Stimulated activated CD4-positive, alpha-beta T cell treated with anti-CD3 and anti-CD28 coated beads, Interleukin-2, amount 100 ng/mL, for 24 hours (primary cell): Measurements from ENCODE around the gene ZNF740.
A peak's percentile ranks its signal among the peaks of the same experiment; 100 is the strongest.
"Not testable (repeated sequence)": the region's sequence is repeated elsewhere in the genome, so short reads cannot be mapped to it uniquely, and the experiment has no call there.

Source experiments
- DNase-seq, 2 donors: peaks; one replicate each; pipeline ENCODE4 v3.0.0-alpha.2; 2020

The ZNF740 gene

DNA sequence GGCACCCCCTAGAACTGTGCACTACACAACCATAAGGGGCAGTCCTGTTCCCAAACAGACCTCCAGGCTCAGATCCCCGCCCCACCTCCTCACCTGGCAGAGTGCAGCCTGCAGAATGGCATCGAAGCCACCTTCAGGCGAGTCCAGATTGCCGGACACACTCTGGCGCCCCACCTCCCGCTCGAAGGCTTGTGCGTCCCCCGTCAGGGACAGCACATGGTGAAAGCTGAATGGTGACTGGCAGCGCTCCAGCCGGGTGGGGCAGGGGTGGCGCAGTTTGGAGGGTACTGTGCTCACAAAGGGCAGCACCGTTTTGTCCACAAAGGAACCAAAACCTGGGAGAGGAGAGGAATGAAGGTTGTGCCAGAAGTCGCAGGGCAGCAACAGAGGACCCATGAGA lies 16.0 kb downstream of the ZNF740 start:
- DNase-seq = no peak

DNA sequence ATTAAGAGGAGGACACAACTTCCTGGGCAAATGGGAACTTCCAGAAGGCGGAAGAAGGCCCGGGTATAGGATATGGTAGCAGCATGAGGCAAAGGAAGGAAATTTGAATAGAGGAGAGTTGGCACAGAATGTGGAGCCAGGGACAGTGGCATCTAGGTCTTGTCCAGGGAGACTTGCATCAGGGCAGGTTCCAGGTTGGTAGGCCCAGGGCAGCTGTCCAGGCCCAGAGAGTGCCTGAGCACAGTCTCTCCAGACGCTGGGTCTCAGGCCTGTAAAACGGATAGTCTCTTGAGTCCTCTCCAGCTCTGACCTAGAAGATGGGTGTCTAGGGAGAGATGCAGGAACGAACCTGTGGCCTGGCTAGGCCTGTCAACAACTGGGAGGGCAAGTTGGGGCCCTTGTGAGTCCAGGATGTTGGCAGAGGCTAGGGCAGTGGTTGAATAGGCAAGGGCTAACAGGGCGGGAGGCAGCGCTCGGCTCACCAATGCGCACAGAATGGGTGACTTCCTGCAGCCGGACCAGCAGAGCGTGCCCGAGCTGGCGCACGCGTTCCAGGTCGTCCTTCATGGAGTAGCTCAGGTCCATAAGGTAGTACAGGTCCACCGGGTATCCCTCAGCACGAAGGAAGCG lies 16.6 kb downstream of the ZNF740 start:
- no peak for DNase-seq

DNA sequence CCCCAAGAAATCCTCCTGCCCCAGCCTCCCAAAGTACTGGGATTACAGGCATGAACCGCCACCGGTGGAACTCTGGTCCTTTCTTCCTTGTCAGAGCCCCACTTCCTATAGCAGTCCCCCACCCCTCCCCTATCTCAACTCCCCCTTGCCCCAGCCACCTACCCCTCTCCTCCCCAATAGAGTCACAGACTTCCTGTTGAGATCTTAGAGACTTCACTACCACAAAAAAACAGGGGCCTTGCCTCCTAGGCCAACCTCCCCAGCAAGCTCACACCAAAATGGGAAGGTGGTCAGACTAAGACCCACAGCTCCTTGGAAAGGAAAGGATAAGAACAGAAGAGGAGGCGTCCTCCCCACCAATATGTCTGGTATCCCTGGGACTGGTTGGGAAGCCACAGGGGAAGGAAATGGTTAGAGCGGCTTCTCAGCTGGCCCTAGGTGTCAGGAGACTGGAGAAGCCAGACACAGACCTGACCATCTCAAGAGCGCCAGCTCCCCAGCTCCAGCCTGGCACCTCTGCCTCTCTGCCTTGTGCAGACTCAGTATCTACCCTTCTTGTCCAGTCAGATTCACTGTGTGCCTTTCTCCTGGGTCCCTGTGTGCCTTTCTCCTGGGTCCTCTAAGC lies 18.1 kb downstream of the ZNF740 start:
- no peak for DNase-seq

DNA sequence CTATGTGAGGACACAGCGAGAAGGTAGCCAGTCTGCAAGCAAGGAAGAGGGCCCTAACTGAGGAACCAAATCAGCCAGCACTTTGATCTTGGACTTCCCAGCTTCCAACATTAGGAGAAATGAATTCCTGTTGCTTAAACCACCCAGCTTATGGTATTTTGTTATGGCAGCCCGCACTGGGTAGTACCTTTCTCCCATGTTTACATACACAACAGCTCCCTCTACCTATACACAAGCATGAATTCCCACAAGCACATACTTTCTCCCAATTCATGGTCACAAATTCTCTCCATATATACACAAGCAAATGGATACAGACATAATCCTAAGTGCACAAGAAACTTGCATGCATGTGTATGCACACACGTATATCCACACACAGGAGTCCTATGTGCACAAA lies 19.2 kb downstream of the ZNF740 start:
- DNase-seq = no peak

DNA sequence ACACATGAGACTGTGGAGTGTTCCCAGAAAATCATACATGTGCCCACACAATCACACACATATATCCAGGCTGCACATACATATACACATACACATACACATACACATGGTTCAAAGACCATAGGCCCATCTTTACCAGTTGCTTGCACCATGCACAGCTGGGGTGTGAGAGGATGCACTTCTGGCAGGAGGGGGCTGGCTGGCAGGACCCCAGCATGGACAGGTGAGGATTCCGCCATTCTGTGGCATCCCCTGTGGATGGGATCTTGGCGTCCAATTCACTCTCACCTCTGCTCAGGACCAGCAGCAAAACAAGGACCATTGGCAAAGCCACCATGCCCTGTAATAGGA lies 19.6 kb downstream of the ZNF740 start:
- DNase-seq = no peak

DNA sequence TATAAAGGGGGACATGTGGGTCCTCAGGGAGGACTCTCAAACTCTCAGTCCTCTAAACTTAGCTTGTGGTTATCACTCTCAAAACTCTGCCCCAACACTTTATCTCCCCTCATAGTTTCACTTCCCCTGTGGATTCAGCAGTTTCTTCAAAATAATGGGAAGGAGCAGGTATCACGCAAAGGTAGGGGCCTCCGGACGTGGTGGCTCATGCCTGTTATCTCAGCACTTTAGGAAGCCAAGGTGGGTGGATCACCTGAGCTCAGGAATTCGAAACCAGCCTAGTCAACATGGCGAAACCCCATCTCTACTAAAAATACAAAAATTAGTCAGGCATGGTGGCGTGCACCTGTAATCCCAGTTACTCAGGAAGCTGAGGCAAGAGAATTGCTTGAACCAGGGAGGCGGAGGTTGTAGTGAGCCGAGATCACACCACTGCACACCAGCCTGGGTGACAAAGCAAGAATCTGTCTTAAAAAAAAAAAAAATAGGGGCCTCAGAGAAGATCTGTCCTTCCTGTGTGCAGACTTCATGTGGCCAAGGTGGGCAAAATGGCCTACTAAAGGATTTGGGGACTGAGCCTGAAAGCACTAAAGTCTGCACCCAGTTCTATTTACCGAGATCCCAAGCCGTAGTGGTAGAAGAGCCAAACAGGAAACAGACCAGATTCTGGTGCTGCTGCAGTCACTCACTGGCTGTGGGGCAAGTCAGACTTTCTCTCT lies 20.1 kb downstream of the ZNF740 start:
- peak in 1 of 2 donors; percentile 43 for DNase-seq

DNA sequence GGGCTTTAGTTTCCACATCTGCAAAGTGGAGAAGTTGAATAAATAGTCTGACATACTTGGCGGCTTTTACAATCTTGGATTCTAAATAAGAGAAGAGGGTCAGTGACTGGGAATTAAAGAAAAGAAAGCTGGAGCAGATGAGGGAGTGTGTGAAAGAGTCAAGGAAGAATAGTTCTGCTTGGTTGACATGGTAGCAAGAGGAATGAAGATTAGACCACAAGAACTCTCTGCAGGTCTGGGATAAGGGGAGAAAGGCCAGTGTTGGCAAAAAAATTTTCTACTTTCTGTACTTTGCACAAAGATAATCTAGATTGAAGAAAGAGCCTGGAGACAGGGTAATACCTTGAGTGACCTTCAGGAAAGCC lies 20.6 kb downstream of the ZNF740 start:
- DNase-seq = no peak

DNA sequence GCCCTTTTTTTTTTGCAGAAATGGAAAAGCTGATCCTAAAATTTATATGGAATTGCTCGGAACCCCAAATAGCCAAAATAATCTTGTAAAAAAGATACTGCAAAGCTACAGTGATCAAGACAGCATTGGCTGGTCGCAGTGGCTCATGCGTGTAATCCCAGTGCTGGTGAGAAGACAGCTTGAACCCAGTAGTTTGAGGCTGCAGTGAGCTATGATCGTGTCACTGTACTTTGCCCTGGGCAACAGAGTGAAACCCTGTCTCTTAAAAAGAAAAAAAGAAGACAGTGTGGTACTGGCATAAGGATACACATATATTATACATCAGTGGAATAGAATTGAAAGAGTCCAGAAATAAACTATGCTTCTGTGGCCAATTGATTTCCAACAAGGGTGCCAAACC lies 21.1 kb downstream of the ZNF740 start:
- no peak for DNase-seq

DNA sequence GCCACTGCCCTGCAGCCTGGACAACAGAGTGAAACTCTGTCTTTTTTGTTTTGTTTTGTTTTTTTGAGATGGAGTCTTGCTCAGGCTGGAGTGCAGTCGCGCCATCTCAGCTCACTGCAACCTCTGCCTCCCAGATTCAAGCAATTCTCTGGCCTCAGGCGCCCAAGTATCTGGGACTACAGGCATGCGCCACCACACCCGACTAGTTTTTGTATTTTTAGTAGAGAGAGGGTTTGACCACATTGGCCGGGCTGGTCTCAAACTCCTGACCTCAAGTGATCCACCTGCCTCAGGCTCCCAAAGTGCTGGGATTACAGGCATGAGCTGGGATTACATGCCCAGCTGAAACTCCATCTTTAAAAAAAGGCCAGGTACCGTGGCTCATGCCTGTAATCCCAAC lies 21.8 kb downstream of the ZNF740 start:
- DNase-seq = not testable (repeated sequence)

DNA sequence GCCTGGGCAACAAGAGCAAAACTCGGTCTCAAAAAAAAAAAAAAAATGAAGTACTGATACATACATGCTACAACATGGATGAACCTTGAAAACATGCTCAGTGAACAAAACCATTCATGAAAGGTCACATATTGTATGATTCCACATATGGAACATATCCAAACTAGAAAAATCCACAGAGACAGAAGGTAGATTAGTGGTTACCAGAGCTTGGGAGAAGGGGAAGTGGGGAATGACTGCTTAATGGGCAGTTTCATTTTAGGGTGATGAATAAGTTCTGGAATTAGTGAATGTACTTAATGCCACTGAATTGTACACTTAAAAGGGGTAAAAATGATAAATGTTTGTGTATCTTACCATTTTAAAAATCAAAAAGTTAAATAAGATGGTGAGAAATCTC lies 23.8 kb downstream of the ZNF740 start:
- DNase-seq = no peak

DNA sequence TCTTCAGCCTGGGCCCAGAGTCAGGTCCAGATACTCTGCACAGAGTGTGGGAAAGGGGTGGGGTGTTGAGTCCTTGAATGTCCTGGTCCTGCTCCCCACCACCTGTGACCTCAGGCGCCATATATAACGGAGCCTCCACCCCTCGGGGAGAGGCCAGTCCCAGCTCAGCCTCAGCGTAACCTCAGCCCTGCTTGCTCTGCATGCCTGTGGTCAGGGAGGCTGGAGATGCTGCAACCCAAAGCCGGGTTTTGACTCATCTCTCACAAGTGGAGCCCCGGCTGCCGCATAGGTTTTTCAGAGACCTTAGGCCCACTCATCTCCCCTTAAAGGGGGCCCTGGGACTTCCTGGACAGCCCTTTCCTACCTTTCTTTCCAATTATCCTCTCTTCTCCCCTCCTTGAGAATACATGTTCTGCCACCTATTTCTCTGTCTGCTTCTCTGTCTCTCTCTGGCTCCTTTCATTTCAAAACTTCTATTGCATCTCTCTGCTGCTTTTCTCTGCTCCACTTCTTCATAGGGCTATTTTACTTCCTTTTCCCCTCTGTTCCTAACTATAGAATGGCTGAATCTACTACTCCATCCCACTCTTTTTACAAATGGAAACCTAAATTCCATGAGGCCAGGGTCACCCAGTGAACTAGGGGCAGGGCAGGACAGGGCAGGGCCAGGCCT lies 25.4 kb downstream of the ZNF740 start:
- peak; percentile 72 to 79 for DNase-seq

DNA sequence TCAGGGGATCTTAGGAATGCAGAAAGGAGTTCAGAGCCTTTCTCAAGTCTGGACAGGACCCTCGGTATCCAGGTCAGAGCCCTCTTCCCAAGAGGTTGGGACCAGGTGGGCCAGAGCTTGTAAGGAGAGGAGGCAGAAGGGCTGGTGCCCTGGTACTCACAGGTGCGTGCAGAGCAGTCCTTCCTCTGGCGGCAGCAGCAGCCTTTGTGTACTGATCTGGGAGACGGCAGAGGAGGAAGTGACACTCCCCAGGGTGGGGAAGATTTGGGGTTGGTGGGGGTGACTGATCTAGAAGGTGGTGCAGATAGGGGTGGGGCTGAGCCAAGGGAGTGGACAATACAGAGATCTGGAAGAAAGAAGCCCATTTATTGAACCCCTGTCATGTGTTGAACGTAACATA lies 26.5 kb downstream of the ZNF740 start, which contains the start of gene ITGB7:
ITGB7 (minus strand) TSS at position 210 of the 400 bp plus-strand sequence. CDS start 6,808 bp downstream, outside the sequence.
- peak; percentile 61 for DNase-seq

DNA sequence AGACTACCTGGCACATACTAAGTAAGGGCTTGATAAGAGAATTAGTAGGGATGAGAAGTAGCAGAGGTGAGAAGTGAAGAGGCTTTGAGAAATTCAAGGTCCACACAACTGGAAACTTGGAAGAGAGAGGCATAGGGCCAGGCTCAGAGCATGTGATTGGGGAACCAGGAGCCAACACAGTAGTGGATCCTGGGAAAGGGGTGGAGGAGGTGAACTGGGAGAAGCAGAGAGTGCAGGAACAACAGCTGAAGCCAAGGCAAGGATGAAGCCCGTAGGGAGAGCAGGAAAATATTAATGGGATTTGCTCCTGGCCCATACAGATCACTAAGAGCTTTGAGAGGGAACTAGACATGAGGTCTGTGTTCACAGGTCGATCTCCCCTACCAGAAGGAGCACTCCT lies 27.9 kb downstream of the ZNF740 start:
- no peak for DNase-seq

DNA sequence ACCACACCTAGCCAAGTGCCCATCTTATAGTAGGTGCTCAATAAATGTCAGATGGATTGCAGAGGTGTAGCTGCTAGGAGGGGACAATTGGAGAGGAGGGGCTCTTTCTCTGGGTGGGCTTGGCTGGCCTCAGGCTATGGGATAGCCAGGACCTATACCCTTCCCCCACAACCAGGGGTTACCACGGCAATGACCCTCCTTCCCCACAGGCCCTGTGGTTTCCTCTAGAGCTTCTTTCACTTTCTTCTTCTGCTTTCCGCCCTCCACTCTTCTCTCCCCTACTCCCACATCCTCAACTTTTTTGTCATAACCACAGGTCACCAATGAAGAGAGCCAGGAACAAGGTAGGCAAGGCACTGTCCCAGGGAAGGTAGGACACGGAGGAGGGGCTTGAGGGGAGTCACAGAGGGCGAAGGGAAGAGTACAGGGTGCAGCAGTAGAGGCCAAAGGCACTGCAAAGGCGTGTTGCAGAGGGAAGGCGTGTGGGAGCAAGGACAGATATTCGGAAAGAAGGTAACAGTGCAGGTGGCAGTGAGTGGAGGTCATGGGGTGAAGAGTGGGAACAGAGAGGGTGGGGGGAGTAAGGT lies 28.4 kb downstream of the ZNF740 start:
- no peak for DNase-seq

DNA sequence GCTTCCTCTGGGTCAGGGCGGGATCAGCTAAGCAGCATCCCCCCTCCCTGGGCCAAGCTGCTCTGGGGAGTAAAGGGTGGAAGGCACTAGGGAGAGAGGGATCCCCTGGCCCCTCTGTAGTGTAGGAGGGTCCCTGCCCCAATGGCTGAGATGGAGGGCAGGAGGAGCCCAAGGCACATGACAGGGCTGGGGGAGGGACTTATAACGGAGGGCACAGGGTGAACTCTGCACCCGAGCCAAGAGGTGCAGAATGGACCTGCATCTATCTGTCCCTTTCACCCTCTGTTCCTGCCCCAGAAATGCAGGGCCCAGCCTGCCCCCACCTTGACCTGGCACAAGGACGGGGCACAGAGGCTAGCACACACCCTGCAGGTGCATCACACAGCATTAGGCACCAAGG lies 30.3 kb downstream of the ZNF740 start:
- DNase-seq = no peak

DNA sequence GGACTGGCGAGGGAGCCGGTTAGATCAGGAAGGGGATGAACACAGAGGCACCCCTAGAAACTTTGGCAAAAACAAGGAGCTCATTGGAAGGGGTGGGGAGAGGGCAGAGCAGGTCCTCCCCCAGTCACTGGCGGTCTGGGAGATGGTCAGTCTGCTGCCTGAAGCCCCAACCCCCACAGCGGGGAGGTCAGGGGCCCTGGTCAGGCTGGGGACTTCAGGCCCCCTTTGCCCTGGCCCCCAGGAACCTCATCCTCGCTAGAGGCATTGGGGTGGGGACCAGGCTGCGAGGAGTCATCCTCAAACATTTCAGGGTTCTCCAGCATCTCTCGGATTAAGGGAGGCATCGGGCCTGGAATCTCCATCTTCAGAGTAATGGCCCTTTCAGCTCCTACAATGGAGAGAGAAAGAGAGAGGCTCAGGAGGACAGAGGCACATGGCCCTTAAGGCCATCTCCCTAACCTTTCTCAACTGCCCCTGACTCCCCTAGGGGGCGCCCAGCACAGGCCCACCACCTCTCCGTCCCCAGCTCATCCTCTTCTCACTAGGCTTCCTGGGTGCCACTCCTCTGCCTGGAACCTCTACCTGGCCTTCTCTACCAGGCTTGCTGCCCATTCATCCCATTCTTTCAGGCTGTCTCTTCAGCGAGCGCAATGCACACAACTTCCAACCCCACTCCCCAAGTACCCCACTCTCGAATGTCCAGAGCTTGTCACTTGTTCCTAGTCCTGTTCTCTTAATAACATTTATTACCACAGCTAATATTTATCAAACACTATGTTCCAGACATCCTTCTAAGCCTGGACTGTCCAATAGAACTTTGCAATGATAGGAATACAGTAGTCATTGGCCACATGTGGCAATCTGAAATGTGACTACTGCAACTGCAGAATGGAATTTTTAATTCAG lies 31.2 kb downstream of the ZNF740 start:
- no peak for DNase-seq

DNA sequence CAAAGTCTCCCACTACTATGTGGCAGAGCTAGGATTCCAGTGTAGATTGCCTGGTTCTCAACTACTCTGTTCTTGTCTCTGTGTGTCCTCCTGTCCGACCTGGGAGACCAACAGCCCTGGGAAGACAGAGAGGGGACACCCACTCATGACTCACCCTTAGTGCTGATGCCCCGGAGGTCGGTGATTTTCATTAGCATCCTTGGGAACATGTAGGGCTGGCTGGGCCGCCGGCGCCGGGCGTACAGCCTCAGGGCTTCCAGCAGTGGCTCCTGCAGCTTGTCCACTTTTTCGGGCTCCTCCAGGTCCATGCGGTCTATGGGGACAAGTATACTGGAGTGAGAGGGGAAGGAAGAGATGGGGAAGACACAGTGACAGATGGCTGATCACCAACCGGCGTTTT lies 32.4 kb downstream of the ZNF740 start:
- no peak for DNase-seq

DNA sequence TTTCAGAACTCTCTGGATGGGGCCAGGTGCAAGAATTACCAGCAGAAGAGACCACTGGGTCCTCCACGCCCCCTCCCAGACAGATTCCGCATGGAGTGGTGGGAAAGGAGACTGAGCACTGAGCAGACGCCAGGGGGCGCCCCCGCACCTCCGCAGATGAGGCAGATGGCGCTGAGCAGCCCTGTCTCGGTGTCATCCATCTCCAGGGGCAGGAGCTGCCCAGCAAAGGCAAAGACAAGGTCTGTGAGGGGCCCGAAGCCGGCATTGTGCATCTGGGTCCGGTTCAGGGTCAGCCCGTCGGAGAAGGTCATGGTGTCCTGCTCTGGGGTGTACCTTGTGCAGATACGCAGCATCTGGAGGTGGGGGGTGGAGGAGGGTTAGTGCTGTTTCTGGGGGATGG lies 32.8 kb downstream of the ZNF740 start:
- peak; percentile 90 for DNase-seq

DNA sequence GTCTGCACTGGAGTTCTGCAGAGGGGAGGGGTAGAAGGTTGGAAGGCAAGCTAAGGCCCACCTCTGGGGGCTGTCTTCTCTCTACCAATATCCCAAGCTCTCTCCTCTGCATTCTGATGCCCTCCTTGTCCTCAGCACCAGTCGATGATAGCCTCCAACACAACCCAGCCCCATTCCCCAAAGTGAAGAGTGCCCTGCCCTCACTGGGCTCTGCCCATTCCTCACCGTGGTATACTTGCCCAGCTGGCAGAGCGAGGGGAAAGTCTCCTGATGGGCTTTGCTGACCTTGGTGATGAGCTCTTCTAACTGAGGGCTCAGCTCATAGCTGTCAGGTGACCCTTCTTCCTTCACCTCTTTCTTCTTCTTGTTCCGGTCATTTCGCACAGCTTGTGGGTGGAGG lies 33.7 kb downstream of the ZNF740 start:
- no peak for DNase-seq

DNA sequence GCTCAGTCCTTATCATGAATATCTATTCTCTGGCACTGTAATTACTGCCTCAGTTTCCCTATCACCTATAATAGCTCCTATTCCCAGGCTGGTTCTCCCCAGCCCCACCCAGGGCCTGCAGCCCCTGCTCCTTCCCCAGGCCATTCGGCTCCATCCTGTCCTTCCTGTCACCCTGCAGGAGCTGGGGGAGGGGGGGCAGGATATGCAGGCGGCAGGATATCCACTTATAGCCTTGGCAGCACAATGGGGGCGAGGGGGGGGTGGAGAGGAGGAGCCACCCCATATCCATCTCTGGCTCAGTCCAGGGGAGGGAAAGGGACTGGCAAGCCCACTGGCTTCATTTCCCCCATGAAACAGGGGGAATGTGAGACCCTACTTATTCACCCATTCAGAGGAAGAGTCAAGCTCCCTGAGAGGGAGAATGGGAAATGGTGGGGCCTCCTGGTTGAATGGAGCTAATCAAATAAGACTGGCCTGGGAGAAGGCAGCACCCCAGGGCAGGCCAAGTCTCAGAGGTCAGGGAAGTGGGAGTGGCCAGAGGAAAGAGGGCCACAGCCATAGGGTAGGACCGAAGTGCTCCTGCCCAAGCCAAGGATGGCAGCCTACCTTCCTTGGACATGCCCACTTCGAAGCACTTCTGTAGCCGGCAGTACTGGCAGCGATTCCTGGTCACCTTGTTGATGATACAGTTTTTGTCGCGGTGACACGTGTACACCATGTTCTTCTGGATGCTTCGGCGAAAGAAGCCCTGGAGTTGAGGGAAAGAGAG lies 34.3 kb downstream of the ZNF740 start:
- no peak for DNase-seq

DNA sequence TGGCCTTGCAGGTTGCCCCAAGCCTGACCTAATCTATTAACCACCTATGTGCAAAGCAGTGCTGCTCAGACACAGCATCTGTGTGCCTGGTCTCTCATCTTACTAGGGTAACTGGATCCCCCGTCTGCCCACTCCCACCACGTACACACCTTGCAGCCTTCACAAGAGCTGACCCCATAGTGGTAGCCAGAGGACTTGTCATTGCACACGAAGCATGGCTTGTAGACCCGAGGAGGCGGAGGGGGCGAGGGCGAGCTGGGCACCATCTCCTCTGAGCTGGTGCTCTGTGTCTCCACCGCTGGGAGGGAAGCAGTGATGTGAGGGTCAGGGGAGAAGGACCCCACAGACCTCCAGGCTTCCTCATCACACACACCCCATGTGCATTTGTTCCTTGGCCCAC lies 35.0 kb downstream of the ZNF740 start:
- no peak for DNase-seq
